PFSK-1 (cell line): ENCODE results near the gene RAD9A.

Experiments
- FOXP2 ChIP-seq: optimal IDR thresholded peaks from 2 replicates; pipeline ENCODE3; 2011; ENCODE audit warnings: borderline replicate concordance, control low read depth, inconsistent platforms; ENCODE audit not compliant: insufficient read depth; ENCODE audit errors: extremely low read length, extremely low read depth
- POLR2AphosphoS5 ChIP-seq: IDR thresholded peaks from 2 replicates; pipeline ENCODE4 v1.6.1; 2012; ENCODE audit warnings: low read depth, mild to moderate bottlenecking, control low read depth, low read length, moderate library complexity
- SIN3A ChIP-seq: IDR thresholded peaks from 2 replicates; pipeline ENCODE4 v1.6.1; 2012; ENCODE audit warnings: mild to moderate bottlenecking, low read length, moderate library complexity, borderline replicate concordance; ENCODE audit not compliant: insufficient read depth
- TAF1 ChIP-seq: IDR thresholded peaks from 2 replicates; pipeline ENCODE4 v1.6.1; 2012; ENCODE audit warnings: low read length, control low read depth, borderline replicate concordance; ENCODE audit not compliant: insufficient read depth
- TF ChIP-seq, protein P1 (sequence below), 2 experiments: IDR thresholded peaks; 2 replicates each; pipeline versions ENCODE4 v1.6.1 to v1.8.0; 2011 to 2012; ENCODE audit warnings: low read depth in 2 of 2, low read length in 2 of 2, control low read depth in 1 of 2, inconsistent platforms in 1 of 2, mild to moderate bottlenecking in 1 of 2, moderate library complexity in 1 of 2; ENCODE audit not compliant: insufficient read depth in 1 of 2

Gene RAD9A

DNA sequence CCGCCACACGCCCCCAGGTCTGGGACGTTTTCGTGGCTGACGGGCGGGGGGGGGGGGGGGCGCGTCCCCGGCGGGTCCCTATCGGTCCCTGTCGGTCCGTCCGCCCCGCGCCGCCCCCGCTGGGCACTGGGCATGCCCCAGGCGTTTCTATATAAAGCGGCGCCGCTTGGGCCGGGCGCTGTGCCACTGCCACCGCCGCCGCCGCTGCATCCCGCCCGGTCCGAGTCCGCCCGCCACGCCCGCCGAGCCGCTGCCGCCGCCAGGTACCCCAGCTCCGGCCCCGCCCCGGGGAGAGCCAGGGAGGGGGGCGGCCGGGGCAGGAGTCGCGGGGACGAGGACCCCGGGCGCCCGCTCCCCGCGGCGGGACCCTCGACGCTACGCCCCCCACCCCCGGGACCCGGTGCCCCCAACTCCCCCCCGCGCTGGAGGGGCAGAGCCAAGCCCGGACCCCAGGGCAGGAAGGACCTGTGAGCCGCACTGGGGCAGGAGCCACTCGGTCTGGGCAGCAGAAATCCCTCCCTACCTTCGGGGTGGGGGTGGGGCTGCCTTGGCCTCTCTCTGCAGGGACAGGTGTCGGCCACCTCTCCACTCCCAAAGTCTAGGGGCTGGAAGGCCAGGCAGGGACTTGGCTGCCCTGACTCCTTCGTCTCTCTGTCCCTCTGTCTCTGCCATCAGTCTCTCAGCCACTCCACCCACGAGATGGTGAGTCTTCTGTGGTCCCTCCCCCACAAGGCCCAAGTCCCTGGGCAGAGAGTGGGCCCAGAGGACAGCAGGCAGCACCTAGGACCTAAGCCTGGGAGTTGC lies 23.9 kb downstream of the RAD9A start, which contains the start of gene CARNS1:
TSS of gene CARNS1 (plus strand) at position 178 of the 804 bp plus-strand sequence. CDS start at position 700, 522 bp downstream.
- no peak for TF ChIP-seq SIN3A
- TF ChIP-seq TAF1 = no peak
- TF ChIP-seq FOXP2 = no peak
- TF ChIP-seq, protein P1, sequence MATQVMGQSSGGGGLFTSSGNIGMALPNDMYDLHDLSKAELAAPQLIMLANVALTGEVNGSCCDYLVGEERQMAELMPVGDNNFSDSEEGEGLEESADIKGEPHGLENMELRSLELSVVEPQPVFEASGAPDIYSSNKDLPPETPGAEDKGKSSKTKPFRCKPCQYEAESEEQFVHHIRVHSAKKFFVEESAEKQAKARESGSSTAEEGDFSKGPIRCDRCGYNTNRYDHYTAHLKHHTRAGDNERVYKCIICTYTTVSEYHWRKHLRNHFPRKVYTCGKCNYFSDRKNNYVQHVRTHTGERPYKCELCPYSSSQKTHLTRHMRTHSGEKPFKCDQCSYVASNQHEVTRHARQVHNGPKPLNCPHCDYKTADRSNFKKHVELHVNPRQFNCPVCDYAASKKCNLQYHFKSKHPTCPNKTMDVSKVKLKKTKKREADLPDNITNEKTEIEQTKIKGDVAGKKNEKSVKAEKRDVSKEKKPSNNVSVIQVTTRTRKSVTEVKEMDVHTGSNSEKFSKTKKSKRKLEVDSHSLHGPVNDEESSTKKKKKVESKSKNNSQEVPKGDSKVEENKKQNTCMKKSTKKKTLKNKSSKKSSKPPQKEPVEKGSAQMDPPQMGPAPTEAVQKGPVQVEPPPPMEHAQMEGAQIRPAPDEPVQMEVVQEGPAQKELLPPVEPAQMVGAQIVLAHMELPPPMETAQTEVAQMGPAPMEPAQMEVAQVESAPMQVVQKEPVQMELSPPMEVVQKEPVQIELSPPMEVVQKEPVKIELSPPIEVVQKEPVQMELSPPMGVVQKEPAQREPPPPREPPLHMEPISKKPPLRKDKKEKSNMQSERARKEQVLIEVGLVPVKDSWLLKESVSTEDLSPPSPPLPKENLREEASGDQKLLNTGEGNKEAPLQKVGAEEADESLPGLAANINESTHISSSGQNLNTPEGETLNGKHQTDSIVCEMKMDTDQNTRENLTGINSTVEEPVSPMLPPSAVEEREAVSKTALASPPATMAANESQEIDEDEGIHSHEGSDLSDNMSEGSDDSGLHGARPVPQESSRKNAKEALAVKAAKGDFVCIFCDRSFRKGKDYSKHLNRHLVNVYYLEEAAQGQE (IDR thresholded peaks at IDR 0.05; ENCODE audit: insufficient read depth in 1 of 2, low read depth in 2 of 2, low read length in 2 of 2) = no peak
- no peak for TF ChIP-seq POLR2AphosphoS5

DNA sequence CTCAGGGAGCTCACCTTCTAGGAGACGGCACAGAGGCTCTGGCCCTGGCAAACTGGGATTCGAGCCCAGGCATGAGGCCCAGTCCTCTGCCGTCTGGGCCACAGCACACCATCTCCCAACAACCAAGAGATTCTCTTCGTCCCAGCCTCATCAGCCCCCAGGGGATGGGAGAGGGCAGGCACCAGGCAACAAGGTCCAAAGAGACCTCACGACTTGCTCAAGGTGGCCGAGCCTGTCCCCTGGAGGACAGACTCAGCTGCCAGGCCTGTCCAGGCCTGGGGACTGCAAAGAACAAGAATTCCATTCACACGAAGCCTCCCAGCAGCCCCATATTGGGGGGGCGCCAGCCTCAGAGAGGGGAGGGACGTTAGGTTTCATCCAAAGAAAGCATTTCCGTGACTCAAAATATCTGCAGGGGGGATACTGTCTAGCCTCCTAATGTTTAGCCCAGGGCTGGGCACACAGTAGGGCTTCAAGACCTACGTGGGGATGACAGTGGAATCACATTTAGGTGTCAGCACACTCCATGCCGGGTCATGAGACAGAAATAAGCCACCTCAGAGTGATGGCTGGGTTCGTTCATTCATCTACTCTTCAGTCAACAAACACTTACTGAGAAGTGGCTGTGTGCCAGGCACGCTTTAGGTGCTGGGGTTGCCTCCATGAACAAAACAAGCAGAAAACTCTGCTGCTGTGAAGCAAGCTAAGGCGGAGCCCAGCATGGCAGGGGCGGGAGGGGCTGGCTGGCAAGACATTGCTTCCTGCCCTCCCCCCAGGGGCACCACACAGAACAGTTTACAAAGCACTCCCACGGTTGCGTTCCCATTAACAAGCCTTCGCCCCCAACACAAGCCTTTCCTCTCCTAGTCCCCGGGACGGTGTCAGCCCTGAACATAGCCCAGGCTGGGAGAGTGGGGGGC lies 24.9 kb downstream of the RAD9A start:
- TF ChIP-seq FOXP2 = peak; percentile 24
- TF ChIP-seq SIN3A = no peak
- TF ChIP-seq POLR2AphosphoS5 = no peak
- TF ChIP-seq TAF1 = no peak
- TF ChIP-seq, protein P1 (IDR thresholded peaks at IDR 0.05; ENCODE audit: insufficient read depth in 1 of 2, low read depth in 2 of 2, low read length in 2 of 2) = no peak

DNA sequence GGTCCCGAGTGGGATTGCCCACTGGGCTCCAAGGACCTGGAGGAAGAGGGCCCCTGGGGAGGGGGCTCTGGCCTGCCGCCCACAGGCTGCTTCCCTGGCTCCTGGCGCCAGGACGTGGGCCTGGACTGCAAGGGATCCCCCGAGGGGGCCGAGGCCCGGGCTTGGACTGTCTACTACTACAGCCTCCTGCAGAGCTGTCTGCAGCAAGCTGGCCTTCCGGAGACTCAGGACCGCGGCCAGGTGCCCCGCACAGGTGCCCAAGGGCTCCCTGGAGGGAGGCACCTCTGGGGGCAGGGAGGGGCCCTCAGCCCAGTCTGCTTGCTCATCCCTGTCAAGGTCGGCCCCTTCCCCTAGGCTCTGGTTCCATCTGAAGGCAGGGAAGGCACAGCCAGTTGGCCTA lies 25.6 kb downstream of the RAD9A start:
- no peak for TF ChIP-seq TAF1
- TF ChIP-seq POLR2AphosphoS5 = no peak
- TF ChIP-seq SIN3A = no peak
- no peak for TF ChIP-seq FOXP2
- TF ChIP-seq, protein P1 (IDR thresholded peaks at IDR 0.05; ENCODE audit: insufficient read depth in 1 of 2, low read depth in 2 of 2, low read length in 2 of 2) = no peak

DNA sequence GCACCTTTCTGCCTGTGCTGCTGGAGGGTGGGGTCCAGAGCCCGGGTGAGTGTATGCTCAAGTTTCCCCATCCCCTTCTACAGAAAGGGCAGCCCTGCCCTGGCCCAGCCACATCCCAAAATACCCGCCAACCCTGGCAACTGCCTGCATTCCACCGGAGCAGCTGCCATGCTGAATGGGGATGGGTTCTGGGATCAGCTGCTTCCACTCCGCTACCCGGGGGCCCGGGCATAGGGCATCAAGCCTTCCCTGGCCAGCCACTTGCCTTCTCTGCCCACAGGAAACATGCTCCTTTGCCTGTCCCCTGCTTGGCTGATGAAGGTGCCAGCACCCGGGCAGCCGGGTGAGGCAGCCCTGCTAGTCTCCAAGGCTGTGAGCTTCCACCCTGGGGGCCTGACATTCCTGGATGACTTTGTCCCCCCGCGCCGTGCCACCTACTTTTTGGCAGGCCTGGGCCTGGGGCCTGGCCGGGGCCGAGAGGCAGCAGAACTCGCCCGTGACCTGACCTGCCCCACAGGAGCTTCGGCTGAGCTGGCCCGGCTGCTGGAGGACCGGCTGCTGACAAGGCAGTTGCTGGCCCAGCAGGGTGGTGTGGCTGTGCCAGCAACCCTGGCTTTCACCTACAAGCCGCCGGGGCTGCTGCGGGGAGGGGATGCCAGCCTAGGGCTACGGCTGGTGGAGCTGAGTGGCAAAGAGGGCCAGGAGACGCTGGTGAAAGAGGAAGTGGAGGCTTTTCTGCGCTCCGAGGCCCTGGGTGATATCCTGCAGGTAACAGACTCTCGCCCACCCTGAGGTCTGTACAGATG lies 26.9 kb downstream of the RAD9A start:
- TF ChIP-seq, protein P1 (IDR thresholded peaks at IDR 0.05; ENCODE audit: insufficient read depth in 1 of 2, low read depth in 2 of 2, low read length in 2 of 2) = no peak
- TF ChIP-seq TAF1 (no peak), SIN3A (no peak), FOXP2 (no peak), POLR2AphosphoS5 (no peak)
